Activated CD8-positive, alpha-beta memory T cell treated with anti-CD3 and anti-CD28 coated beads, Interleukin-2, amount 50 U/mL, for 1 hour (primary cell): ENCODE data around the gene MFAP4.

Experiments used
- DNase-seq: peaks from one replicate; pipeline ENCODE4 v3.0.0-alpha.2; 2020; ENCODE audit errors: extremely low read depth

The MFAP4 gene

GRCh38 chr17:19385521-19385983, 1.4 kb downstream of the MFAP4 start:
- DNase-seq: no peak

GRCh38 chr17:19384723-19385391, 2.1 kb downstream of the MFAP4 start:
- DNase-seq: no peak

DNA sequence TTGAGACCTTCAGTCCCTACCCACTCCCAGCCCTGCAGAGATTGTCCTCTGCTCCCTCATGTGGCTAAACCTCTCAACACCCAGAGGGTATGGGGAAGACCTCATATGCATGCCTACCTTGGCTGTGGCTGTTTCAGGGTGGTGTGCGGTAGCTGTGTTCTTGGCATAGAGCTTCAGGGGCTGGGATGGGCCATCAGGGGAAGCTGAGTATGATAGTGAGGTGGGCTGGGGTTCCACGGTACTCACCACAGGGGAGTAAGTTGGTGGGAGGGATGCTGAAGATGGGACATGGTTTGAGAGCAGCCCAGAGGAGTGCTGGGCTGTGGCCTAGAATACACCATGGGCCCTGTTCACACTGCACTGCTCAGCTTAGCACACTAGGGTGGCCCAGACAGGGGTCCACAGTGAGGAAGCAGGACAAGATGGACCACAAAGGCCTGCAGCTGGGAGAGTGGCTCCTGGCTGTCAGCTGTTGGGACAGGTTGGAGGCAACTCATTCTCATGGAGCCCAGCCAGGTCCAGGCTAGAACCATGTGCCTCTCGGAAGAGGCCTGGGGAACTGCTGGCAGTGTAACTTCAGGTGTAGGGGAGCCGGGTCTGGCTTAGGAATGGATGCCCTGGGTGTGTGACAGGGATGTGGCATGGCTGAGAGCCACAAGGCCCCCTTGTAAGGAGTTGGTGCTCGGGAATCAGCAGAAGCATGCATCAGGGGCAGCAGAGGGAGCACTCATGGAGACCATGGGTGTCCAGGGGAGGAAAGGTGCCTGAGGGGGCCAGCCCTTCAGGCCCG, 3.1 kb downstream of the MFAP4 start:
- no peak for DNase-seq

- no peak for DNase-seq
Observed at GRCh38 chr17:19382531-19383444, 4.2 kb downstream of the MFAP4 start.

DNA sequence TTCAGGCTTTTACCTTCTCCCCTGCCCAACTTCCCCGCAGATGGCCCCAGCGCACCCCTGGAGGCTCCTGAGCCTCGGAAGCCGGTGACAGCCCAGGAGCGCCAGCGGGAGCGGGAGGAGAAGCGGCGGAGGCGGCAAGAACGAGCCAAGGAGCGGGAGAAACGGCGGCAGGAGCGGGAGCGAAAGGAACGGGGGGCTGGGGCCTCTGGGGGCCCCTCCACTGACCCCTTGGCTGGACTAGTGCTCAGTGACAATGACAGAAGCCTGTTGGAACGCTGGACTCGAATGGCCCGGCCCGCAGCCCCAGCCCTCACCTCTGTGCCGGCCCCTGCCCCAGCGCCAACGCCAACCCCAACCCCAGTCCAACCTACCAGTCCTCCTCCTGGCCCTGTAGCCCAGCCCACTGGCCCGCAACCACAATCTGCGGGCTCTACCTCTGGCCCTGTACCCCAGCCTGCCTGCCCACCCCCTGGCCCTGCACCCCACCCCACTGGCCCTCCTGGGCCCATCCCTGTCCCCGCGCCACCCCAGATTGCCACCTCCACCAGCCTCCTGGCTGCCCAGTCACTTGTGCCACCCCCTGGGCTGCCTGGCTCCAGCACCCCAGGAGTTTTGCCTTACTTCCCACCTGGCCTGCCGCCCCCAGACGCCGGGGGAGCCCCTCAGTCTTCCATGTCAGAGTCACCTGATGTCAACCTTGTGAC, 5.1 kb downstream of the MFAP4 start:
- DNase-seq: no peak

- no peak for DNase-seq
Observed at GRCh38 chr17:19381361-19381740, 5.6 kb downstream of the MFAP4 start.

- no peak for DNase-seq
Observed at GRCh38 chr17:19380481-19381301, 6.3 kb downstream of the MFAP4 start.

GRCh38 chr17:19379361-19380065, 7.5 kb downstream of the MFAP4 start:
- DNase-seq: no peak

- DNase-seq: no peak
Observed at GRCh38 chr17:19378416-19379360, 8.3 kb downstream of the MFAP4 start, which contains the start of gene MAPK7. Gene MAPK7, plus strand, starts transcription at chr17:19378498. Its CDS starts 403 bp downstream, at chr17:19378901.

- peak; percentile 81 for DNase-seq
Observed at GRCh38 chr17:19377602-19378415, 9.2 kb downstream of the MFAP4 start.

- DNase-seq: no peak
Observed at GRCh38 chr17:19376811-19377210, 10.2 kb downstream of the MFAP4 start.

GRCh38 chr17:19375732-19376131, 11.3 kb downstream of the MFAP4 start:
- DNase-seq: no peak

DNA sequence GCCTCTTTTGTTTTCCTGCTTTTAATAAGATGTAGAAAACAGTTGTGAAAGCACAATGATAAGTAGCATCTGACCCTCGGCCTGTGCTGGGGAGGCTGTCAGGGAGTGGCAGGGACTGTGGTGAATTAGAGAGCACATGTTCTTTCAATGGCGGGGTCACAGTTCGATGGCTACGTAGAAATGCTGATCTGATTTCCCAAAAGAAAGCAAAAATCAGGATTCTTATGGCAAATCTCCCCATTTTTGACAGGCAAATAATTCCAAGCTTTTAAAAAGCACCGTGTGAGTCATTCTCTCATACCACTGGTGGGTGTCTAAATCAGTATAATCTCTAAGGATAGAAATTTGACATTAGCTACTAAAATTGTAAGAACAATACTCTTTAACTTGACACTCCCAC, 12.9 kb downstream of the MFAP4 start:
- no peak for DNase-seq

DNA sequence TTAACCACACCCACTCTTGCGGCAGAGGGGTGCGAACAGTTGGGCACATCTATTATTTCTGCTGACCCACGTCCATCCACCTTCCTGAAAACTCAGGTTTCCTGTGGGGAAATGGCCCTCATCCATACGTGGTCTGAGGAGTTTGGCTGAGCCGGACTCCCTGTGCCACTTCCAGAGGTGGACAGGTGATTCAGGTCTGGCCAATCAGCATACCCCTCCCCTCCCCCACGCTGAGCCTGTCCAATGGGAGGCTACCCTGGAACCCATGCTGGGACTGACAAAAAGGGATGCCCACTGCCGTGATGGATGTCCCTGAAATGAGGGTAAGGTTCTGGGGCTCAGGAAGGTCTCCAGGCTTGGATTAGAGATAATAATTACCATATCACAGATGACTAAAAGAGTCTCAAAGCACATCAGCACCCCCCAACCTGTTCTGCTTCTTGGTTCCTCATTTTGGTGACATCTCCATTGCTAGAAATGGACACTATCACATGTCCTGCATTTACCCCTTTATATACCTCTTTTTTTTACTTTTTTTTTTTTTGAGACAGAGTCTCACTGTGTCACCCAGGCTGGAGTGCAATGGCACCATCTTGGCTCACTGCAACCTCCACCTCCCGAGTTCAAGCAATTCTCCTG, 14.0 kb downstream of the MFAP4 start:
- no peak for DNase-seq

- DNase-seq: no peak
Observed at GRCh38 chr17:19372439-19372838, 14.6 kb downstream of the MFAP4 start.

GRCh38 chr17:19372011-19372370, 15.0 kb downstream of the MFAP4 start:
- DNase-seq: no peak

- DNase-seq: no peak
Observed at GRCh38 chr17:19371259-19372010, 15.6 kb downstream of the MFAP4 start.
